ENCODE measurements around the gene PGGHG. TPM values are rescaled to one million over a fixed set of nuclear protein-coding genes. Genes with fewer than 3 reads are reported as not detected.
A peak's percentile ranks its signal among the peaks of the same experiment; 100 is the strongest.

Gene PGGHG
- 100 to 1,000 TPM in 6 of 7 donors, 10 to 100 TPM in 1; 53.4 to 182 (median 128) TPM for total RNA-seq
- 100 to 1,000 TPM; 127 to 250 (median 134) TPM for polyA plus RNA-seq
- long read RNA-seq, donor 1, result 0 reads
- long read RNA-seq, donor 2, result 0 reads

- intact Hi-C loops (cut with DNase I; ENCODE audit: low total_unique reads), result no loop called here
- peak within 1 kb of the TSS; percentile 58 to 86 (median 62) for H3K4me3 ChIP-seq
These were observed at the start of gene PGGHG for GRCh38 chr11:288478-289397. Gene PGGHG, plus strand, starts transcription at chr11:289126. Its CDS starts 691 bp downstream, at chr11:289817.

GRCh38 chr11:240315-240714 lies 48.6 kb upstream of the PGGHG start:
- no peaks in the 10 kb centered on the region for H3K9me3 ChIP-seq
- WGBS, 5 donors, result 79 to 100% (median 91%) methylated on average over 1 of the region's 1 CpG
- peaks cover 2 to 72% (median 49%) of the 10 kb centered on the region in 6 donors for H3K36me3 ChIP-seq
- H3K4me3 ChIP-seq, result no peak overlapping the region
- DNase-seq, result no peak
- no peak overlapping the region for H3K27ac ChIP-seq
- no peaks in the 10 kb centered on the region for H3K27me3 ChIP-seq (replicated peaks in 1 of 7)
- intact Hi-C loops (cut with DNase I; ENCODE audit: low total_unique reads), result no loop called here
- H3K4me1 ChIP-seq, result peaks cover 19 to 51% (median 31%) of the 10 kb centered on the region in 6 donors
- TF ChIP-seq CTCF (IDR thresholded peaks at IDR 0.05 in 8 of 11, conservative IDR thresholded peaks at IDR 0.05 in 3 of 11), result no peak
- no peak for TF ChIP-seq POLR2A (IDR thresholded peaks at IDR 0.05)
- TF ChIP-seq POLR2AphosphoS5 (IDR thresholded peaks at IDR 0.05), result no peak

More at GRCh38 chr11:288478-289397, at the start of gene PGGHG:
- 1 to 2% (median 1%) methylated on average over 20 to 111 of the region's 112 CpGs for WGBS, 5 donors
- peak; percentile 97 for DNase-seq
- Histone ChIP-seq H3K27me3 (replicated peaks in 1 of 7) (peaks cover 0 to 44% (median 0%) of the 10 kb centered on the region in 7 donors), H3K27ac (peak within 1 kb of the TSS; percentile 46 to 95 (median 86)), H3K4me1 (peaks cover 6 to 83% (median 26%) of the 10 kb centered on the region in 6 donors), H3K36me3 (peaks cover 0 to 58% (median 14%) of the 10 kb centered on the region in 6 donors), H3K9me3 (no peaks in the 10 kb centered on the region)
- TF ChIP-seq CTCF (IDR thresholded peaks at IDR 0.05 in 8 of 11, conservative IDR thresholded peaks at IDR 0.05 in 3 of 11) (no peak), POLR2AphosphoS5 (IDR thresholded peaks at IDR 0.05) (peak; percentile 72 to 85 (median 74))

GRCh38 chr11:241634-242033 lies 47.3 kb upstream of the PGGHG start:
- Histone ChIP-seq H3K27me3 (replicated peaks in 1 of 7) (no peaks in the 10 kb centered on the region), H3K36me3 (peaks cover 2 to 85% (median 60%) of the 10 kb centered on the region in 6 donors), H3K9me3 (no peaks in the 10 kb centered on the region), H3K4me3 (no peak overlapping the region), H3K4me1 (peaks cover 15 to 45% (median 26%) of the 10 kb centered on the region in 6 donors), H3K27ac (no peak overlapping the region)
- 93 to 96% (median 95%) methylated on average over 5 of the region's 5 CpGs for WGBS, 5 donors
- no peak for TF ChIP-seq CTCF (IDR thresholded peaks at IDR 0.05 in 8 of 11, conservative IDR thresholded peaks at IDR 0.05 in 3 of 11)
- TF ChIP-seq POLR2A (IDR thresholded peaks at IDR 0.05), result no peak
- no peak for TF ChIP-seq POLR2AphosphoS5 (IDR thresholded peaks at IDR 0.05)
- intact Hi-C loops (cut with DNase I; ENCODE audit: low total_unique reads), result no loop called here
- no peak for DNase-seq

GRCh38 chr11:244376-244775 lies 44.5 kb upstream of the PGGHG start:
- 91 to 97% (median 95%) methylated on average over 2 of the region's 2 CpGs for WGBS, 5 donors
- H3K27me3 ChIP-seq (replicated peaks in 1 of 7), result no peaks in the 10 kb centered on the region
- intact Hi-C loops (cut with DNase I; ENCODE audit: low total_unique reads), result no loop called here
- H3K27ac ChIP-seq, result no peak overlapping the region
- DNase-seq, result no peak
- no peaks in the 10 kb centered on the region for H3K9me3 ChIP-seq
- H3K4me3 ChIP-seq, result no peak overlapping the region
- TF ChIP-seq POLR2AphosphoS5 (IDR thresholded peaks at IDR 0.05) (no peak), CTCF (IDR thresholded peaks at IDR 0.05 in 8 of 11, conservative IDR thresholded peaks at IDR 0.05 in 3 of 11) (no peak), POLR2A (IDR thresholded peaks at IDR 0.05) (no peak)
- H3K36me3 ChIP-seq, result peaks cover 6 to 100% (median 84%) of the 10 kb centered on the region in 6 donors
- peaks cover 0 to 23% (median 3%) of the 10 kb centered on the region in 6 donors for H3K4me1 ChIP-seq

Data from spleen (tissue), 13 donors.